GM18867 (cell line): ENCODE data around the gene C19orf38.
"Not testable (repeated sequence)": the region's sequence is repeated elsewhere in the genome, so short reads cannot be mapped to it uniquely, and the experiment has no call there.

ENCODE experiments used
- ATAC-seq: cut with Tn5 transposase; IDR thresholded peaks from one replicate; pipeline ENCODE4 v1.9.1; 2021; ENCODE audit warnings: mild to moderate bottlenecking, moderate library complexity; ENCODE audit not compliant: unreplicated experiment

Gene C19orf38

GRCh38 chr19:10820173-10820572, 28.0 kb upstream of the C19orf38 start:
- no peak for ATAC-seq

DNA sequence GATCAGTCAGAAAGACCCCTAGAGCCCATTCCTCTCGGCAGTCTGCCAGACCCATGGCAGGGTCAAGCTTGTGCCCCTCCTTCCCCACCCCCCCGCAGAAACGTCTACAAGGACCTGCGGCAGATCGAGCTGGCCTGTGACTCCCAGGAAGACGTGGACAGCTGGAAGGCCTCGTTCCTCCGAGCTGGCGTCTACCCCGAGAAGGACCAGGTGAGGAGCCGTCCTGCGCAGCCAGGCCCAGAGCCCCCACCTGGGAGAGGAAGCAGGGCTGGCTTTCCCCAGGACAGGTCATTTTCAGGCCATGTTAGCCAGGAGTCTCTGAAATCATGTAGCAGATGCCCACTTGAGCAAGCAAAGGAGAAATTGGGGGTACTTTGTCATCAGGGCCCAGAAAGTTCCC, 24.5 kb upstream of the C19orf38 start:
- no peak for ATAC-seq

DNA sequence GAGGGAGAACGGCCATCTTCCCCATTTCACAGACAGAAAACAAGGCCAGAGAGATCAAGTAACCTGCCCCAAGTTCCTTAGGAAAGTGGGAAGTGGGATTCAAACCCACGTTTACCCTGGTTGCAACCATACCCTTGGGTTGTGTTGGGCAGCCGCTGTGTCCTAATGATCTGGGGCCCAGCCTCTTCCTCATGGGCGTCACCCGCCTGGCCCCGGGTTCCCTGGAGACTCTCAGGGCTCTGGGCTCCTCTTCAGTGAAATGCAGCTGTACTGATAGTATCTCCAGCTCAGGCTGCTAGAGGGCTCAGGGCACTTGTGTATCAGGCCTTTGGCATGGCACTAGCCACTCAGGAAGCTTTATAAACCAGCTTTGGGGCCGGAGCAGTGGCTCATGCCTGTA, 22.0 kb upstream of the C19orf38 start:
- no peak for ATAC-seq

GRCh38 chr19:10826846-10827245, 21.4 kb upstream of the C19orf38 start:
- ATAC-seq: no peak

GRCh38 chr19:10828981-10829821, 19.0 kb upstream of the C19orf38 start:
- no peak for ATAC-seq

- ATAC-seq: no peak
These were observed 18.2 kb upstream of the C19orf38 start for GRCh38 chr19:10829967-10830366.

DNA sequence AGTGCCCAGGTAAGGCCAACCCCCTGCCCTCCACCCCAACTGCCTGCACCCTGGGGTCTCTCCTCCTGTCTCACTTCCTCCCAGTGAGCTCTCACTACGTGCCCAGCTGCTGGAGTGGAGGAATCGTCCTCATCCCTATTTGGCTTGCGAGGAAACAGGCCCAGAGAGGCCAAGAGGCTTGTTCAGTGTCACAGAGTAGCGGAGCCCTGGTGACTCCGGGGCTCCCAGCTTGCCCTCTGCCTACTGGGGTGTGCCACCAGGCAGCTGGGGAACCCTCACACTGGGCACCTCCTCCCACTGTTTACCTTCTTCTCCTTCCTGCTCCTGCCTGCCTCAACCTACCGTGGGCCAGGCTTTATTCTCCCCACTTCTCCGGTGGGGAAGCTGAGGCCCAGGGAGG, 17.8 kb upstream of the C19orf38 start:
- no peak for ATAC-seq

DNA sequence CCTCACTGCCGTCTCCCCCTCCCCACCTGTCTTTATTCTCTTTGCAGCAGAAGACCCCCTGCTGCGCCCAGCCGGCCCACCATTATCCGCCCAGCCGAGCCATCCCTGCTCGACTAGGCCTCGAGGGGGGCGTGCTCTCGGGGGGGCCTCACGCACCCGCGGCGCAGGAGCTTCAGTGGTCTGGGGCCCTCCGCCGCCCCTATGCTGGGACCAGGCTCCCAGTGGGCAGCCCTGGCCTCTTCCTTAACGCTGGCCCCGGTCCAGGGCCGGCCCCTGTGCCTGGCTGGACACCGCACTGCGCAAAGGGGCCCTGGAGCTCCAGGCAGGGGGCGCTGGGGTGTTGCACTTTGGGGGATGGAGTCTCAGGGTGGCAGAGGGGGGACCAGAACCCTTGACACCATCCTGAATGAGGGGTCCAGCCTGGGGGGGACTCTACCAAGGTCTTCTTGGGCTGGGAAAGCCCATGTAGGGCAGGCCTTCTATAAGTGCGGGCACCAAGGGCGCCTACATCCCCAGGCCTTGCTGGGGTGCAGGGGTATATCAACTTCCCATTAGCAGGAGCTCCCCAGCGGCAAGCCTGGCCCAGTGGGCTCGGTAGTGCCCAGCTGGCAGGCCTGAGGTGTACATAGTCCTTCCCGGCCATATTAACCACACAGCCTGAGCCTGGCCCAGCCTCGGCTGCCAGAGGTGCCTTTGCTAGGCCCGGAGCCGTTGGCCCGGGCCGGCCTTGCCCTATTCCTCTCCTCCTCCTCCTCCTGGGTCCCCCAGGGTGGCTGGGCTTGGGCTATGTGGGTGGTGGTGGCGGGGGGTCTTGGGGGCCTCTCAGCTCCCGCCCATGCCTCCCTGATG, 17.1 kb upstream of the C19orf38 start:
- no peak for ATAC-seq

GRCh38 chr19:10831987-10832938, 16.0 kb upstream of the C19orf38 start:
- ATAC-seq: no peak

- no peak for ATAC-seq
These were observed 15.3 kb upstream of the C19orf38 start for GRCh38 chr19:10832939-10833296.

DNA sequence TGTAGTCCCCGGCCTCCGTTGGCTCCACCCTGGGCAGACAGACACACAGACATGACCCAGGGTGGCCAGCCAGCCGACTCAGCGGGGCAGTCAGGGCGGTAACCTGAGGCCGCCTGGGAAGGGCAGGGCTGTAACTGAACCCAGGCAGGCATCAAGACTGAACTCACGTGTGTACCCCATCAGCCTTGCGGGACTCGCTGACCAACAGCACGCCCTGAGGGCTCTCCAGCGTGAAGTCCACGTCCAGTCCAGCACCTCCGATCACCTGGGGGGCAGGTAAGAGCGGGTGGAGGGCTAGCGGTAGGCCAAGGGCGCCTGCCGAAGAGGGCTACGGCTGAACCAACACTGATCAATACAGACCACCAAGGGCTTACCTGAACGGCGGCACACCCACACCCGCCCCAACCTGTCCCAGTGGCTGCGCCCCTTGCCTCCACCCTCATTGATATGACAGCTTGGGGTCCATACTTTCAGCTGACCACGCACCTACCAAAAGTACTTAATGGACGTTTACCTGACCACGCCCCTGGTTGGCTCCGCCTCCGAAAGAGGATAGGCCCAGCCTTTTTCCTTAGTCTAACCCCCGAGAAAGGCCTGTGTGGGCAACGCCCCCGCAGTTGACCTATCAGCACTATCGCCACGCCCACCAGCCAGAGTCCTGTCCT, 13.0 kb upstream of the C19orf38 start:
- no peak for ATAC-seq

GRCh38 chr19:10835754-10836478, 12.3 kb upstream of the C19orf38 start, which contains the start of gene TMED1:
TMED1 (minus strand) TSS chr19:10836212; CDS start chr19:10836191, 21 bp downstream.
- peak; percentile 74 for ATAC-seq

DNA sequence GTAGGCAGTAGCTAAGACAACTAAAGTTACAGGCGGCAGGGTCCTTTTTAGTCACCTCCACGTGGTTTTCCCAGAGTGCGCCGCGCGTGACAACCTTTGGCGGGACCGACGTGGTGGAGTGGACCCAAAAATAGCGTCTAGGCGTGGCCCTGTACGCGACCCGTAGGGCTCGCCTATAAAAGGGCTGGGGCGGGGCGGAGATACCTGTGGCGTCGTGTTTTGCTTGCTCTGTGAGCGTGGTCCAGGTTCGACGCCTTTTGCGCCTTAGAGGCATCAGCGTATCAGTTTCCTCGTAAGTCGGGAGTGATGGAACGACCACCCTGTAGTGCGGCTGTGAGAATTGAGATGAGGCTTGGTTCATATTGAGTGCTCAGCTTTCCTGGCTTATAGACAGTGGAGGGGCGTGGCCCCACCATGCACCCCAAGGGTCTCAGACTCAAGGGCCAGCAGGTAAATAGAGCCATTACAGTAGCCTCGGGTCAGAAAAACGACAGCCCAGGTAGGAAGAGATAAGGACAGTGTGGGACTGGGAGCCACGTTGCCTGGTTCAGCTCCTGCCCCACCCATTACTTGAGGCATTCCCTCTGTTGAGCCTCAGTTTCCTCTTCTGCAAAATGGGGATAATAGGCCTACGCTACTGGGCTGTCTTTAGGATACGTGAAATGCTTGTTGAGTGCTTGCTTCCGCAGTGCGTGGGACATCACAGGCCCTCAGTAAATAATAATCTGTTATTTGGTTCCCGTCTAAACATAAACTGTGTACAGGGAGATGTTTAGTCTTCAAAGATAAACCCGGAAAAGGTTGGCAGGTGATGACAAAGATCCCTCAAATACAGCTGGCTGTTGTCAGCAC, 11.5 kb upstream of the C19orf38 start:
- ATAC-seq: peak; percentile 13

- not testable (repeated sequence) for ATAC-seq
These were observed 10.6 kb upstream of the C19orf38 start for GRCh38 chr19:10837649-10838048.

- no peak for ATAC-seq
These were observed 9.8 kb upstream of the C19orf38 start for GRCh38 chr19:10838377-10838776.

GRCh38 chr19:10839114-10840050, 8.8 kb upstream of the C19orf38 start:
- no peak for ATAC-seq

GRCh38 chr19:10842788-10843187, 5.4 kb upstream of the C19orf38 start:
- no peak for ATAC-seq
